GM18867 (cell line): ENCODE results near the gene TOM1L2.
A peak's percentile ranks its signal among the peaks of the same experiment; 100 is the strongest.

Source experiments
- ATAC-seq: cut with Tn5 transposase; IDR thresholded peaks from one replicate; pipeline ENCODE4 v1.9.1; 2021; ENCODE audit warnings: mild to moderate bottlenecking, moderate library complexity; ENCODE audit not compliant: unreplicated experiment

Gene TOM1L2

GRCh38 chr17:17900615-17901520 is 71.3 kb downstream of the TOM1L2 start:
- no peak for ATAC-seq

GRCh38 chr17:17899486-17899885 is 72.7 kb downstream of the TOM1L2 start:
- ATAC-seq = no peak

GRCh38 chr17:17898673-17899072 is 73.5 kb downstream of the TOM1L2 start:
- no peak for ATAC-seq

- peak; percentile 55 for ATAC-seq
Observed at GRCh38 chr17:17897442-17897841, 74.8 kb downstream of the TOM1L2 start.

GRCh38 chr17:17896746-17897145 is 75.5 kb downstream of the TOM1L2 start:
- no peak for ATAC-seq

GRCh38 chr17:17893801-17894644 is 78.2 kb downstream of the TOM1L2 start:
- ATAC-seq = no peak

- no peak for ATAC-seq
Observed at GRCh38 chr17:17892731-17893130, 79.5 kb downstream of the TOM1L2 start.

GRCh38 chr17:17892009-17892408 is 80.2 kb downstream of the TOM1L2 start:
- no peak for ATAC-seq

GRCh38 chr17:17890773-17891759 is 81.1 kb downstream of the TOM1L2 start:
- ATAC-seq = no peak

GRCh38 chr17:17889922-17890321 is 82.3 kb downstream of the TOM1L2 start:
- ATAC-seq = no peak

- no peak for ATAC-seq
Observed at GRCh38 chr17:17888821-17889220, 83.4 kb downstream of the TOM1L2 start.

GRCh38 chr17:17888371-17888770 is 83.8 kb downstream of the TOM1L2 start:
- ATAC-seq = no peak

GRCh38 chr17:17887752-17888304 is 84.4 kb downstream of the TOM1L2 start:
- ATAC-seq = no peak

GRCh38 chr17:17886726-17887125 is 85.5 kb downstream of the TOM1L2 start:
- no peak for ATAC-seq

- no peak for ATAC-seq
Observed at GRCh38 chr17:17886226-17886625, 86.0 kb downstream of the TOM1L2 start.

GRCh38 chr17:17884391-17885357 is 87.5 kb downstream of the TOM1L2 start:
- no peak for ATAC-seq

GRCh38 chr17:17883801-17884200 is 88.4 kb downstream of the TOM1L2 start:
- no peak for ATAC-seq

- ATAC-seq = no peak
Observed at GRCh38 chr17:17882082-17882581, 90.1 kb downstream of the TOM1L2 start.
